Smooth muscle cell (in vitro differentiated cells): Measurements from ENCODE around the gene HSF5. TPM values are rescaled to one million over a fixed set of nuclear protein-coding genes. Genes with fewer than 3 reads are reported as not detected.
A peak's percentile ranks its signal among the peaks of the same experiment; 100 is the strongest.

Source experiments
- DNase-seq: peaks from one replicate; lab custom pipeline; 2025; ENCODE audit not compliant: unreplicated experiment; lab: John Stamatoyannopoulos, UW
- H2AFZ ChIP-seq: fragments of 200-600 bp; sonication (generic); 2 replicates; pipeline ENCODE4 v1.6.0; 2016; ENCODE audit warnings: antibody characterized with exemption, low read depth, mild to moderate bottlenecking
- H3F3A ChIP-seq: fragments of 200-600 bp; sonication (generic); 2 replicates; pipeline ENCODE4 v1.6.0; 2017; ENCODE audit warnings: antibody characterized with exemption, low read depth
- H3K27ac ChIP-seq: fragments of 200-600 bp; sonication (generic); 2 replicates; pipeline ENCODE4 v1.5.1; 2016; ENCODE audit warnings: low read depth, mild to moderate bottlenecking
- H3K27me3 ChIP-seq: fragments of 200-600 bp; sonication (generic); 2 replicates; pipeline ENCODE4 v1.6.1; 2016; ENCODE audit warnings: low read depth, mild to moderate bottlenecking
- H3K36me3 ChIP-seq: fragments of 200-600 bp; sonication (generic); 2 replicates; pipeline ENCODE4 v1.5.1; 2016; ENCODE audit warnings: low read depth
- H3K4me1 ChIP-seq: fragments of 200-600 bp; sonication (generic); 2 replicates; pipeline ENCODE4 v1.5.1; 2016; ENCODE audit warnings: low read depth
- H3K4me2 ChIP-seq: fragments of 200-600 bp; sonication (generic); 2 replicates; pipeline ENCODE4 v1.6.0; 2016; ENCODE audit warnings: mild to moderate bottlenecking
- H3K4me3 ChIP-seq: fragments of 200-600 bp; sonication (generic); 2 replicates; pipeline ENCODE4 v1.5.1; 2016; ENCODE audit warnings: mild to moderate bottlenecking
- H3K79me2 ChIP-seq: fragments of 200-600 bp; sonication (generic); 2 replicates; pipeline ENCODE4 v1.6.0; 2016; ENCODE audit warnings: low read depth, mild to moderate bottlenecking
- H3K9ac ChIP-seq: fragments of 200-600 bp; sonication (generic); 2 replicates; pipeline ENCODE4 v1.6.0; 2016; ENCODE audit warnings: low read depth
- H3K9me3 ChIP-seq: fragments of 200-600 bp; sonication (generic); replicated peaks from 2 replicates; pipeline ENCODE4 v1.5.1; 2016; ENCODE audit warnings: low read depth
- H4K20me1 ChIP-seq: fragments of 200-600 bp; sonication (generic); 2 replicates; pipeline ENCODE4 v1.6.0; 2016; ENCODE audit warnings: low read depth
- CTCF ChIP-seq: fragments of 200-600 bp; sonication (generic); IDR thresholded peaks from 2 replicates; pipeline ENCODE4 v1.5.1; 2017; ENCODE audit warnings: borderline replicate concordance, mild to moderate bottlenecking, antibody characterized with exemption; ENCODE audit not compliant: insufficient read depth, poor library complexity, severe bottlenecking
- WGBS: methylation state at CpG from one replicate; pipeline ENCODE4 v1.1.7; 2016; ENCODE audit warnings: low lambda C conversion rate; 5-methylcytosine and 5-hydroxymethylcytosine counted together
- polyA plus RNA-seq: library from polyadenylated mRNA; unstranded; fragments of >200 nt; fragmentation: Nextera tagmentation; extraction: Ambion mirVana; gene quantifications from 2 replicates; pipeline ENCODE4 v1.2.1, GENCODE V29; 2016
- total RNA-seq: library from RNA; depleted of rRNA; stranded (reverse); fragments of >200 nt; gene quantifications from 2 replicates; pipeline ENCODE4 v1.2.3, GENCODE V29; 2014

HSF5 gene
- total and polyA plus RNA-seq, 2 experiments from 2014 or later, result not detected

GRCh38 chr17:58515286-58515685 lies 27.1 kb upstream of the HSF5 start:
- Histone ChIP-seq H2AFZ (no peak overlapping the region), H3F3A (peaks cover 17% of the 10 kb centered on the region), H3K9me3 (no peaks in the 10 kb centered on the region), H3K4me2 (peak overlapping the region; percentile 88), H3K79me2 (no peaks in the 10 kb centered on the region), H3K4me3 (peak overlapping the region; percentile 65), H3K27ac (peak overlapping the region; percentile 41), H3K4me1 (peaks cover 24% of the 10 kb centered on the region), H3K27me3 (no peaks in the 10 kb centered on the region), H4K20me1 (peaks cover 8% of the 10 kb centered on the region), H3K9ac (no peak overlapping the region), H3K36me3 (no peaks in the 10 kb centered on the region)
- DNase-seq, result no peak
- WGBS, result 88% methylated on average over 2 of the region's 2 CpGs
- no peak for TF ChIP-seq CTCF

- Histone ChIP-seq H3K4me3 (peak overlapping the region; percentile 65), H3K4me2 (peak overlapping the region; percentile 88), H3K36me3 (no peaks in the 10 kb centered on the region), H3K9me3 (no peaks in the 10 kb centered on the region), H3K27me3 (no peaks in the 10 kb centered on the region), H4K20me1 (peaks cover 8% of the 10 kb centered on the region), H3K4me1 (peaks cover 24% of the 10 kb centered on the region), H3K27ac (peak overlapping the region; percentile 41), H3F3A (peaks cover 17% of the 10 kb centered on the region), H3K79me2 (no peaks in the 10 kb centered on the region), H2AFZ (peak overlapping the region; percentile 65), H3K9ac (no peak overlapping the region)
- WGBS, result 39% methylated on average over 6 of the region's 11 CpGs
- DNase-seq, result no peak
- no peak for TF ChIP-seq CTCF
These were observed 26.6 kb upstream of the HSF5 start for GRCh38 chr17:58514770-58515157.

- Histone ChIP-seq H4K20me1 (peaks cover 8% of the 10 kb centered on the region), H3K79me2 (no peaks in the 10 kb centered on the region), H2AFZ (peak within 1 kb of the TSS; percentile 65), H3K27me3 (no peaks in the 10 kb centered on the region), H3K36me3 (no peaks in the 10 kb centered on the region), H3K4me2 (peak within 1 kb of the TSS; percentile 88), H3K27ac (peak within 1 kb of the TSS; percentile 41), H3K4me1 (peaks cover 24% of the 10 kb centered on the region), H3K9me3 (no peaks in the 10 kb centered on the region), H3F3A (peaks cover 17% of the 10 kb centered on the region), H3K4me3 (peak within 1 kb of the TSS; percentile 65), H3K9ac (no peak within 1 kb of the TSS)
- peak; percentile 45 for DNase-seq
- no peak for TF ChIP-seq CTCF
- WGBS, result under 1% methylated on average over 22 of the region's 64 CpGs
These were observed 26.0 kb upstream of the HSF5 start, which contains the start of gene MTMR4 for GRCh38 chr17:58513965-58514769. Gene MTMR4, minus strand, starts transcription at chr17:58514638. Its CDS starts 231 bp downstream, at chr17:58514407.
